Neural cell (in vitro differentiated cells): ENCODE results near the gene TENM3.

Experiments
- SMC3 ChIP-seq: fragments of 450-650 bp; conservative IDR thresholded peaks from 2 replicates; pipeline ENCODE4 v1.6.1; 2014; ENCODE audit warnings: antibody characterized with exemption, mild to moderate bottlenecking, moderate library complexity; ENCODE audit not compliant: poor library complexity
- TF ChIP-seq, protein P1 (sequence below): fragments of 450-650 bp; IDR thresholded peaks from 2 replicates; pipeline ENCODE4 v1.5.1; 2014; ENCODE audit warnings: antibody characterized with exemption, mild to moderate bottlenecking, moderate library complexity; ENCODE audit not compliant: poor library complexity, severe bottlenecking

DNA sequence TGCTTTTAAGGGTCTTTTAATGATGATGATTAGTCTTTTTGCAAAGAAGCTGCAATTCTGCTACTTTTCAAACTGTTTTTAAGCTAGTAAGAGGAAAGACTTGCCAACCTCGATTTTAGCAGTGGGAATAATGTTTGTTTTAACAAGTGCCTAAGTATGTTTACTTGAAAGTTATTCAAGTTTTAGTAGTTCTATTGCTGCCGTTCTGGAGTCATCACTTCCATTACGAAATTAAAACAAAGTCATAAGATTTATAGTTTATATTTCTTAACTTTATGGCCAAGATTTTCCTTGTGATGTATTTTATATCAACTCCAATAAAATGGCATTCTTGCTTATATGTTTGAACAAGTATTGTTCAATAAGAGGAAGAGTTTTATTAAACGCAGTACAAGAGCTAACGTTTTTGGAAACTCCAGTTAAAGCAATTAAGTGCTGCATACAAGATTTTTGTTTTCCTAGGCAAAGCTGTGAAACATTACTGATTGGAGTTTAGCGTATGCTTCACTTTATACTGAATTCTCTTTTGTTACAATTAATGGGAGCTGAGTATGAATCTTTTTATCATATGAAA, 211.3 kb downstream of the TENM3 start:
- TF ChIP-seq, protein P1, sequence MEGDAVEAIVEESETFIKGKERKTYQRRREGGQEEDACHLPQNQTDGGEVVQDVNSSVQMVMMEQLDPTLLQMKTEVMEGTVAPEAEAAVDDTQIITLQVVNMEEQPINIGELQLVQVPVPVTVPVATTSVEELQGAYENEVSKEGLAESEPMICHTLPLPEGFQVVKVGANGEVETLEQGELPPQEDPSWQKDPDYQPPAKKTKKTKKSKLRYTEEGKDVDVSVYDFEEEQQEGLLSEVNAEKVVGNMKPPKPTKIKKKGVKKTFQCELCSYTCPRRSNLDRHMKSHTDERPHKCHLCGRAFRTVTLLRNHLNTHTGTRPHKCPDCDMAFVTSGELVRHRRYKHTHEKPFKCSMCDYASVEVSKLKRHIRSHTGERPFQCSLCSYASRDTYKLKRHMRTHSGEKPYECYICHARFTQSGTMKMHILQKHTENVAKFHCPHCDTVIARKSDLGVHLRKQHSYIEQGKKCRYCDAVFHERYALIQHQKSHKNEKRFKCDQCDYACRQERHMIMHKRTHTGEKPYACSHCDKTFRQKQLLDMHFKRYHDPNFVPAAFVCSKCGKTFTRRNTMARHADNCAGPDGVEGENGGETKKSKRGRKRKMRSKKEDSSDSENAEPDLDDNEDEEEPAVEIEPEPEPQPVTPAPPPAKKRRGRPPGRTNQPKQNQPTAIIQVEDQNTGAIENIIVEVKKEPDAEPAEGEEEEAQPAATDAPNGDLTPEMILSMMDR = no peak
- no peak for TF ChIP-seq SMC3
